Naive thymus-derived CD4-positive, alpha-beta T cell (primary cell): ENCODE measurements around the gene MTOR. TPM values are rescaled to one million over a fixed set of nuclear protein-coding genes. Genes with fewer than 3 reads are reported as not detected.
"Not testable (repeated sequence)": the region's sequence is repeated elsewhere in the genome, so short reads cannot be mapped to it uniquely, and the experiment has no call there.

Experiments used
- ATAC-seq: fragments of 150-1000 bp; cut with Tn5 transposase; 2 replicates; pipeline ENCODE4 v1.10.0; 2021; ENCODE audit warnings: mild to moderate bottlenecking, moderate library complexity
- CTCF ChIA-PET: fragments of 350-600 bp; sonication (Branson Sonifier 250); formaldehyde crosslinking; loops from one replicate; lab custom pipeline; 2021; ENCODE audit warnings: antibody characterized with exemption; lab: Charles Lee
- POLR2A ChIA-PET: fragments of 350-600 bp; sonication (Branson Sonifier 250); formaldehyde crosslinking; loops from one replicate; lab custom pipeline; 2021; ENCODE audit warnings: antibody characterized with exemption, inconsistent platforms; lab: Charles Lee
- DNase-seq, 9 donors: peaks; one replicate each; pipeline versions ENCODE4 v3.0.0 to v3.0.0-alpha.2; 2020 to 2022; ENCODE audit warnings: mixed read lengths in 1 of 9
- H3K27ac ChIP-seq: one replicate; pipeline ENCODE4 v1.7.0; 2013; ENCODE audit warnings: mild to moderate bottlenecking, low read depth, low read length, moderate library complexity
- H3K27me3 ChIP-seq, 2 donors: one replicate each; pipeline ENCODE4 v1.7.0; 2013; ENCODE audit warnings: low read length in 2 of 2, mild to moderate bottlenecking in 2 of 2, moderate library complexity in 2 of 2; ENCODE audit not compliant: control insufficient read depth in 2 of 2, insufficient read depth in 2 of 2
- H3K36me3 ChIP-seq, 3 experiments: 1 replicate in 2 of 3; 2 replicates in 1 of 3; pipeline ENCODE4 v1.7.0; 2013; ENCODE audit warnings: low read length in 3 of 3, mild to moderate bottlenecking in 3 of 3, moderate library complexity in 1 of 3; ENCODE audit not compliant: insufficient read depth in 3 of 3, control insufficient read depth in 2 of 3
- H3K4me1 ChIP-seq, 2 donors: one replicate each; pipeline ENCODE4 v1.7.0; 2013; ENCODE audit warnings: low read length in 2 of 2, mild to moderate bottlenecking in 2 of 2, moderate library complexity in 1 of 2; ENCODE audit not compliant: control insufficient read depth in 2 of 2, insufficient read depth in 2 of 2
- H3K4me3 ChIP-seq: 2 replicates; pipeline ENCODE4 v1.7.0; 2013; ENCODE audit warnings: mild to moderate bottlenecking, low read length
- H3K9me3 ChIP-seq, 3 experiments: 1 replicate in 2 of 3; 2 replicates in 1 of 3; pipeline ENCODE4 v1.7.0; 2013; ENCODE audit warnings: low read length in 3 of 3; ENCODE audit not compliant: control insufficient read depth in 2 of 3
- H3K27ac Mint-ChIP-seq, 9 donors: one replicate each; pipeline ENCODE4 v1.8.0; 2020 to 2022; ENCODE audit warnings: mixed read lengths in 9 of 9, mild to moderate bottlenecking in 8 of 9, moderate library complexity in 5 of 9, inconsistent platforms in 2 of 9
- H3K27me3 Mint-ChIP-seq, 5 donors: one replicate each; pipeline ENCODE4 v1.8.0; 2021 to 2022; ENCODE audit warnings: mixed read lengths in 5 of 5, mild to moderate bottlenecking in 1 of 5
- H3K36me3 Mint-ChIP-seq, 5 donors: one replicate each; pipeline ENCODE4 v1.8.0; 2020 to 2022; ENCODE audit warnings: mixed read lengths in 5 of 5, mild to moderate bottlenecking in 3 of 5, inconsistent platforms in 1 of 5
- H3K4me1 Mint-ChIP-seq, 7 donors: one replicate each; pipeline ENCODE4 v1.8.0; 2020 to 2022; ENCODE audit warnings: mixed read lengths in 7 of 7, mild to moderate bottlenecking in 3 of 7, inconsistent platforms in 1 of 7
- H3K4me3 Mint-ChIP-seq, 10 donors: one replicate each; pipeline ENCODE4 v1.8.0; 2020 to 2022; ENCODE audit warnings: mild to moderate bottlenecking in 10 of 10, mixed read lengths in 10 of 10, moderate library complexity in 6 of 10, inconsistent platforms in 2 of 10
- H3K9me3 Mint-ChIP-seq, 11 donors: one replicate each; pipeline ENCODE4 v1.8.0; 2020 to 2022; ENCODE audit warnings: mixed read lengths in 11 of 11, mild to moderate bottlenecking in 4 of 11, inconsistent platforms in 1 of 11, moderate library complexity in 1 of 11
- intact Hi-C, 2 donors: fragments of 100-400 bp; cut with micrococcal nuclease; formaldehyde crosslinking; loops; one replicate each; pipeline ENCODE4 v1.15.1; 2023
- polyA plus RNA-seq, 2 donors: library from polyadenylated mRNA; unstranded; fragments of 300-500 nt; fragmentation: Illumina TruSeq; gene quantifications; one replicate each; pipeline ENCODE4 v1.2.3, GENCODE V29; 2021
- total RNA-seq, 6 experiments: library from RNA in 5 of 6; stranded (reverse) in 5 of 6; gene quantifications; 1 replicate in 5 of 6; 2 replicates in 1 of 6; pipeline ENCODE4 v1.2.3 and lab custom pipeline; 2021 to 2026

Gene MTOR
- total and polyA plus RNA-seq, 7 experiments from 2014 or later: 4.8 to 47.9 (median 44.8) TPM

- Mint-ChIP-seq H3K9me3 (no peaks in the 10 kb centered on the region), H3K4me1 (peaks cover 0 to 10% (median 3%) of the 10 kb centered on the region in 7 donors), H3K36me3 (peaks cover 0 to 64% (median 24%) of the 10 kb centered on the region in 5 donors), H3K4me3 (no peak overlapping the region), H3K27me3 (no peaks in the 10 kb centered on the region), H3K27ac (no peak overlapping the region)
- intact Hi-C loops: no loop called here
- peaks cover 0 to 4% (median 0%) of the 10 kb centered on the region in 3 experiments for H3K9me3 ChIP-seq
- no peaks in the 10 kb centered on the region for H3K27me3 ChIP-seq
- no peak for DNase-seq
- ChIA-PET POLR2A (no interaction called here), CTCF (interaction anchor here (0.6 kb wide), 1 partner anchor 72 kb away, joined by 3 read pairs; no protein-coding TSS in a partner anchor)
- peaks cover 24 to 78% (median 24%) of the 10 kb centered on the region in 3 experiments for H3K36me3 ChIP-seq
- H3K27ac ChIP-seq: no peak overlapping the region
- H3K4me1 ChIP-seq: no peaks in the 10 kb centered on the region
- no peak overlapping the region for H3K4me3 ChIP-seq
- no peak for ATAC-seq
Measured at GRCh38 chr1:11067716-11068599, 194.4 kb downstream of the MTOR start.

GRCh38 chr1:11065796-11066195, 196.6 kb downstream of the MTOR start:
- no peak overlapping the region for H3K4me3 Mint-ChIP-seq
- H3K36me3 Mint-ChIP-seq: peaks cover 0 to 49% (median 21%) of the 10 kb centered on the region in 5 donors
- Histone ChIP-seq H3K27me3 (no peaks in the 10 kb centered on the region), H3K4me1 (peaks cover 3 to 10% of the 10 kb centered on the region in 2 donors), H3K27ac (no peak overlapping the region), H3K9me3 (peaks cover 0 to 4% (median 0%) of the 10 kb centered on the region in 3 experiments), H3K36me3 (peaks cover 13 to 56% (median 24%) of the 10 kb centered on the region in 3 experiments), H3K4me3 (no peak overlapping the region)
- no peaks in the 10 kb centered on the region for H3K27me3 Mint-ChIP-seq
- H3K9me3 Mint-ChIP-seq: no peaks in the 10 kb centered on the region
- no peak for DNase-seq
- CTCF ChIA-PET: no interaction called here
- POLR2A ChIA-PET: no interaction called here
- peaks cover 5 to 25% (median 11%) of the 10 kb centered on the region in 7 donors for H3K4me1 Mint-ChIP-seq
- no peak for ATAC-seq
- intact Hi-C loops: no loop called here
- H3K27ac Mint-ChIP-seq: no peak overlapping the region

- no peak overlapping the region for H3K4me3 ChIP-seq
- intact Hi-C loops: no loop called here
- POLR2A ChIA-PET: no interaction called here
Measured at GRCh38 chr1:11064942-11065341, 197.4 kb downstream of the MTOR start.

DNA sequence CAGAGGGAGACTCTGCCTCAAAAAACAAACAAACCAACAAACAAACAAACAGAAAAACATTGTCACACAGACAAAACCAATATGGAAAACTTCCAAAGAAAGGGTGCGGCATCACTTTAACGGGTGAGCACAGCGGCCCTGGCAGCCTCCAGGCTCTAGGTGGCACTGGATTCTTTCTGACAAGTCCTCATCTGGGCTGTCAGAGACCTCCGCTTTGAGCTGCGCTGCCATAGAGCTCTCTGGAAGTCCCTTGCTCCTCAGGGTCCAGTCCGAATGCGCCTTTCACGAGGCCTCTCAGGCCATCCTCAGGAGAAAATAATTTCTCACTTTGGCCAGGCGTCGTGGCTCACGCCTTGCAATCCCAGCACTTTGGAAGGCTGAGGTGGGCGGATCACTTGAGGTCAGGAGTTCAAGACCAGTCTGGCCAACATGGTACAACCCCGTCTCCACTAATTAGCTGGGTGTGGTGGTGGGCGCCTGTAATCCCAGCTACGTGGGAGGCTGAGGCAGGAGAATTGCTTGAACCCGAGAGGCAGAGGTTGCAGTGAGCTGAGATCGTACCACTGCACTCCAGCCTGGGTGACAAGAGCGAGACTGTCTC, 198.3 kb downstream of the MTOR start:
- ATAC-seq, POLR2A ChIA-PET, H3K4me3 ChIP-seq, DNase-seq, intact Hi-C loops, H3K4me3 Mint-ChIP-seq, H3K27ac ChIP-seq, H3K27me3 ChIP-seq, H3K27me3 Mint-ChIP-seq, H3K9me3 ChIP-seq, H3K9me3 Mint-ChIP-seq: not testable (repeated sequence)
- peaks cover 0 to 34% (median 16%) of the 10 kb centered on the region in 5 donors for H3K36me3 Mint-ChIP-seq
- H3K4me1 Mint-ChIP-seq: peaks cover 6 to 31% (median 18%) of the 10 kb centered on the region in 7 donors
- Histone ChIP-seq H3K36me3 (peaks cover 9 to 39% (median 16%) of the 10 kb centered on the region in 3 experiments), H3K4me1 (peaks cover 5 to 12% of the 10 kb centered on the region in 2 donors)
- CTCF ChIA-PET: interaction anchor here (2.0 kb wide), 1 partner anchor 26 kb away, joined by 8 read pairs; no protein-coding TSS in a partner anchor
- peak overlapping the region in 1 of 9 donors; percentile 19 for H3K27ac Mint-ChIP-seq

More at GRCh38 chr1:11064942-11065341, 197.4 kb downstream of the MTOR start:
- DNase-seq (no peak), ATAC-seq (no peak)
- peaks cover 5 to 10% of the 10 kb centered on the region in 2 donors for H3K4me1 ChIP-seq
- H3K27me3 ChIP-seq: no peaks in the 10 kb centered on the region
- H3K9me3 ChIP-seq: peaks cover 0 to 4% (median 0%) of the 10 kb centered on the region in 3 experiments
- CTCF ChIA-PET: no interaction called here
- peaks cover 13 to 48% (median 24%) of the 10 kb centered on the region in 3 experiments for H3K36me3 ChIP-seq
- no peak overlapping the region for H3K27ac ChIP-seq
- Mint-ChIP-seq H3K27ac (peak overlapping the region in 1 of 9 donors; percentile 51), H3K4me1 (peaks cover 6 to 29% (median 14%) of the 10 kb centered on the region in 7 donors), H3K27me3 (no peaks in the 10 kb centered on the region), H3K9me3 (no peaks in the 10 kb centered on the region), H3K4me3 (no peak overlapping the region), H3K36me3 (peaks cover 0 to 42% (median 22%) of the 10 kb centered on the region in 5 donors)

- no peak overlapping the region for H3K27ac ChIP-seq
- peaks cover 5 to 19% of the 10 kb centered on the region in 2 donors for H3K4me1 ChIP-seq
- peak overlapping the region in 7 of 10 donors; percentile 15 to 69 (median 45) for H3K4me3 Mint-ChIP-seq
Measured at GRCh38 chr1:11062965-11063401, 199.4 kb downstream of the MTOR start.

More at GRCh38 chr1:11062965-11063401, 199.4 kb downstream of the MTOR start:
- POLR2A ChIA-PET: interaction anchor here (1.2 kb wide), 1 partner anchor 12 kb away, joined by 3 read pairs; no protein-coding TSS in a partner anchor
- no peaks in the 10 kb centered on the region for H3K9me3 Mint-ChIP-seq
- Histone ChIP-seq H3K4me3 (no peak overlapping the region), H3K36me3 (peaks cover 3 to 29% (median 6%) of the 10 kb centered on the region in 3 experiments), H3K27me3 (no peaks in the 10 kb centered on the region), H3K9me3 (peaks cover 0 to 4% (median 0%) of the 10 kb centered on the region in 3 experiments)
- H3K4me1 Mint-ChIP-seq: peaks cover 6 to 37% (median 24%) of the 10 kb centered on the region in 7 donors
- no peaks in the 10 kb centered on the region for H3K27me3 Mint-ChIP-seq
- CTCF ChIA-PET: interaction anchor here (2.0 kb wide), 1 partner anchor 25 kb away, joined by 8 read pairs; no protein-coding TSS in a partner anchor
- DNase-seq (peak in 1 of 9 donors; percentile 56), ATAC-seq (no peak)
- intact Hi-C loops: no loop called here
- H3K36me3 Mint-ChIP-seq: peaks cover 0 to 26% (median 16%) of the 10 kb centered on the region in 5 donors
- peak overlapping the region; percentile 3 to 85 (median 59) for H3K27ac Mint-ChIP-seq
